OCI-LY3 (cell line): ENCODE results near the gene NOP14.

ENCODE experiments used
- EZH2phosphoT487 ChIP-seq: fragments of 200-600 bp; shearing (Covaris generic); IDR thresholded peaks from 2 replicates; pipeline ENCODE4 v1.6.1; 2018; ENCODE audit warnings: antibody characterized with exemption, mixed run types, low read depth
- TF ChIP-seq, protein P1 (sequence below): fragments of 200-600, 300-600 bp; sonication (generic); IDR thresholded peaks from 2 replicates; pipeline ENCODE4 v1.5.1; 2014; ENCODE audit warnings: antibody characterized with exemption, low read length, low read depth

DNA sequence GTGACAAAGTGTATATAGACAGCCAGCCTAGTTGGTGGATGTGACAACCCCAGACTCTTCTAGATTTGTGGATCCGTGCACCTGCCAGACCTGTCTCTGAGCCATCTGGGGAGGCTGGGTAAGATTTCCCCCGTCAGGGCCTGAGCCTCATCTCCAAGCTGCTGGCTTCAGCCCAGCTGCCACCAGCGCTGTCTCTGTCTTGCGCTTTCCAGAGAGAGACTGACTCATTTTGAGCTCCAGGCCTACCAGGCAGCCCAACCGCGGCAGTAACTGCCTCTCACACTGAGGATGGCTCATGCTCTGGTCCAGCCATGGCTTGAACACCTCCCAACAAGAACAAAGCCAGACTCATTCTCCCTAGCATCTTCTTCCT is 26.4 kb downstream of the NOP14 start:
- TF ChIP-seq, protein P1, sequence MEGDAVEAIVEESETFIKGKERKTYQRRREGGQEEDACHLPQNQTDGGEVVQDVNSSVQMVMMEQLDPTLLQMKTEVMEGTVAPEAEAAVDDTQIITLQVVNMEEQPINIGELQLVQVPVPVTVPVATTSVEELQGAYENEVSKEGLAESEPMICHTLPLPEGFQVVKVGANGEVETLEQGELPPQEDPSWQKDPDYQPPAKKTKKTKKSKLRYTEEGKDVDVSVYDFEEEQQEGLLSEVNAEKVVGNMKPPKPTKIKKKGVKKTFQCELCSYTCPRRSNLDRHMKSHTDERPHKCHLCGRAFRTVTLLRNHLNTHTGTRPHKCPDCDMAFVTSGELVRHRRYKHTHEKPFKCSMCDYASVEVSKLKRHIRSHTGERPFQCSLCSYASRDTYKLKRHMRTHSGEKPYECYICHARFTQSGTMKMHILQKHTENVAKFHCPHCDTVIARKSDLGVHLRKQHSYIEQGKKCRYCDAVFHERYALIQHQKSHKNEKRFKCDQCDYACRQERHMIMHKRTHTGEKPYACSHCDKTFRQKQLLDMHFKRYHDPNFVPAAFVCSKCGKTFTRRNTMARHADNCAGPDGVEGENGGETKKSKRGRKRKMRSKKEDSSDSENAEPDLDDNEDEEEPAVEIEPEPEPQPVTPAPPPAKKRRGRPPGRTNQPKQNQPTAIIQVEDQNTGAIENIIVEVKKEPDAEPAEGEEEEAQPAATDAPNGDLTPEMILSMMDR, result no peak
- TF ChIP-seq EZH2phosphoT487, result no peak
